Measurements from ENCODE around the gene CDC42BPB.

The CDC42BPB gene

GRCh38 chr14:102933618-102934231 lies 123.6 kb downstream of the CDC42BPB start:
- H3K4me3 ChIP-seq (replicated peaks; ENCODE audit: low read depth, low read length), result no peak overlapping the region
- no peak for TF ChIP-seq CTCF (IDR thresholded peaks at IDR 0.05; ENCODE audit: low read length, missing control alignments)
- DNase-seq (ENCODE audit: low read depth), result no peak

GRCh38 chr14:102932484-102933248 lies 124.7 kb downstream of the CDC42BPB start:
- no peak for TF ChIP-seq CTCF (IDR thresholded peaks at IDR 0.05; ENCODE audit: low read length, missing control alignments)
- no peak for DNase-seq (ENCODE audit: low read depth)
- no peak overlapping the region for H3K4me3 ChIP-seq (replicated peaks; ENCODE audit: low read depth, low read length)

- DNase-seq (ENCODE audit: low read depth), result no peak
- TF ChIP-seq CTCF (IDR thresholded peaks at IDR 0.05; ENCODE audit: low read length, missing control alignments), result no peak
These were observed 125.6 kb downstream of the CDC42BPB start for GRCh38 chr14:102931580-102932285.

DNA sequence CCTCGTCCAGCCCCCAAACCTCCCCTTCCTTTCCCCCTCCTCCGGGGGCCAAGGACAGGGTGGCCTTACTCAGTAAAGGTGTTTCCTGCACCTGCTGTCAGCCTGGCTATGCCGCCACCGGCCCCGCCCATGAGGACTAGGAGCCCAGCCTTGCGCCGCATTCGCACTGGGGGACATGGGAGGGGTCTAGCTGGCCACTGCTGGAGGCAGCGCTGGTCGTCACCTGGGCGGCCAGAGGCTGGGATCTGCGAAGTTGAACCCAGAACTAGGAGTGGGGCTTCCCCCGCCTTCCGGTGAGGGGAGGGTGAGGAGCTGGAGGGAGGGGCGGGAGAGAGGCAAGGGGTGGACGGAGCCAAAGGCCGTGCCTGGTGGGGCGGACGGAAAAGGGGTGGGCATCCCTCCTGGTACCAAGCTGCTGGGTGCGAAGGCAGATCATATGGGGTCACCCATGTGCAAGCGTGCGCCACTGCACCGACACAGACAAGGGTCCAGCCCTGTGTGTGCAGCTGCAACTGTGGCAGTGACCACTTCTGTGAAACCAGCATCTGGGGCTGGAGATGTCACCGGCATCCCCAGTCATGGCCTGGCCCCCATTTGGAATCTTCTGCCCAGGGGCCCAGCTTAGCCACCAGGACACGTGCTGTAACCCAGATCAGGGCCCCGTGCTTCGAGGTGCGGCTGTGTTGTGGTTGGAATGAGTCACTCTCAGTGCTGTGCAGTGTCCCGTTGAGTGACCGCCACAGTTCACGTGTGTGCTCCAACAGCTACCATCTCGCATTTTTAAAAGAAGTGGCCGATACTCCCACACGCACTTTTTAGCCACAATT lies 126.4 kb downstream of the CDC42BPB start:
- H3K4me3 ChIP-seq (replicated peaks; ENCODE audit: low read depth, low read length), result no peak overlapping the region
- DNase-seq (ENCODE audit: low read depth), result peak; percentile 10
- no peak for TF ChIP-seq CTCF (IDR thresholded peaks at IDR 0.05; ENCODE audit: low read length, missing control alignments)

More at GRCh38 chr14:102931580-102932285, 125.6 kb downstream of the CDC42BPB start:
- H3K4me3 ChIP-seq (replicated peaks; ENCODE audit: low read depth, low read length), result no peak overlapping the region

- no peak overlapping the region for H3K4me3 ChIP-seq (replicated peaks; ENCODE audit: low read depth, low read length)
These were observed 127.1 kb downstream of the CDC42BPB start for GRCh38 chr14:102930138-102930752.

More at GRCh38 chr14:102930138-102930752, 127.1 kb downstream of the CDC42BPB start:
- no peak for DNase-seq (ENCODE audit: low read depth)
- no peak for TF ChIP-seq CTCF (IDR thresholded peaks at IDR 0.05; ENCODE audit: low read length, missing control alignments)

Measured in fibroblast of pulmonary artery (primary cell).